Measurements from ENCODE around the gene ZNF578.

Gene ZNF578

GRCh38 chr19:52453324-52454094 is at the start of gene ZNF578:
TSS of gene ZNF578 (plus strand) at chr19:52453553. CDS start at chr19:52501846, 48,293 bp downstream.
- H3K4me1 ChIP-seq: peaks cover 0 to 13% (median 6%) of the 10 kb centered on the region in 4 donors
- intact Hi-C loops (cut with DNase I; ENCODE audit: low total_unique reads): no loop called here
- no peak within 1 kb of the TSS for H3K27ac ChIP-seq
- peak within 1 kb of the TSS; percentile 55 to 71 for H3K4me3 ChIP-seq
- DNase-seq: peak; percentile 55 to 79
- TF ChIP-seq CTCF (IDR thresholded peaks at IDR 0.05): no peak
- peaks cover 6 to 80% (median 48%) of the 10 kb centered on the region in 3 donors for H3K9me3 ChIP-seq
- H3K27me3 ChIP-seq: no peaks in the 10 kb centered on the region
- H3K36me3 ChIP-seq: peaks cover 24 to 38% (median 25%) of the 10 kb centered on the region in 3 donors

GRCh38 chr19:52410276-52410675 is 43.1 kb upstream of the ZNF578 start:
- no peak overlapping the region for H3K27ac ChIP-seq
- DNase-seq: no peak
- TF ChIP-seq CTCF (IDR thresholded peaks at IDR 0.05): no peak
- no peaks in the 10 kb centered on the region for H3K4me1 ChIP-seq
- H3K36me3 ChIP-seq: peaks cover 96 to 100% (median 99%) of the 10 kb centered on the region in 3 donors
- H3K4me3 ChIP-seq: no peak overlapping the region
- intact Hi-C loops (cut with DNase I; ENCODE audit: low total_unique reads): no loop called here
- peaks cover 26 to 94% (median 93%) of the 10 kb centered on the region in 3 donors for H3K9me3 ChIP-seq
- no peaks in the 10 kb centered on the region for H3K27me3 ChIP-seq

GRCh38 chr19:52415711-52416110 is 37.6 kb upstream of the ZNF578 start:
- intact Hi-C loops (cut with DNase I; ENCODE audit: low total_unique reads): no loop called here
- no peaks in the 10 kb centered on the region for H3K4me1 ChIP-seq
- H3K4me3 ChIP-seq: no peak overlapping the region
- H3K27ac ChIP-seq: no peak overlapping the region
- no peak for DNase-seq
- TF ChIP-seq CTCF (IDR thresholded peaks at IDR 0.05): no peak
- H3K9me3 ChIP-seq: peaks cover 27 to 100% (median 86%) of the 10 kb centered on the region in 3 donors
- no peaks in the 10 kb centered on the region for H3K27me3 ChIP-seq
- peaks cover 46 to 64% (median 52%) of the 10 kb centered on the region in 3 donors for H3K36me3 ChIP-seq

- no peak within 1 kb of the TSS for H3K4me3 ChIP-seq
- no peak within 1 kb of the TSS for H3K27ac ChIP-seq
- peaks cover 25 to 78% (median 61%) of the 10 kb centered on the region in 3 donors for H3K36me3 ChIP-seq
- no peaks in the 10 kb centered on the region for H3K27me3 ChIP-seq
- DNase-seq: no peak
- intact Hi-C loops (cut with DNase I; ENCODE audit: low total_unique reads): no loop called here
- H3K4me1 ChIP-seq: no peaks in the 10 kb centered on the region
- no peak for TF ChIP-seq CTCF (IDR thresholded peaks at IDR 0.05)
- H3K9me3 ChIP-seq: peaks cover 9 to 85% (median 55%) of the 10 kb centered on the region in 3 donors
Measured at GRCh38 chr19:52428937-52429336, 24.4 kb upstream of the ZNF578 start, which contains the start of gene ZNF534. TSS of gene ZNF534 (plus strand) at chr19:52429148. CDS start at chr19:52431475, 2,327 bp downstream.

GRCh38 chr19:52442179-52442578 is 11.2 kb upstream of the ZNF578 start:
- intact Hi-C loops (cut with DNase I; ENCODE audit: low total_unique reads): no loop called here
- peaks cover 0 to 73% (median 56%) of the 10 kb centered on the region in 3 donors for H3K9me3 ChIP-seq

More at GRCh38 chr19:52442179-52442578, 11.2 kb upstream of the ZNF578 start:
- no peak for DNase-seq
- peaks cover 8 to 17% (median 17%) of the 10 kb centered on the region in 3 donors for H3K36me3 ChIP-seq
- no peak for TF ChIP-seq CTCF (IDR thresholded peaks at IDR 0.05)
- no peaks in the 10 kb centered on the region for H3K4me1 ChIP-seq
- H3K27ac ChIP-seq: no peak overlapping the region
- no peak overlapping the region for H3K4me3 ChIP-seq
- no peaks in the 10 kb centered on the region for H3K27me3 ChIP-seq

Measured in tibial artery (tissue), 4 donors.